Adrenal gland (tissue), 12 donors: ENCODE results near the gene IGF2R. TPM values are rescaled to one million over a fixed set of nuclear protein-coding genes. Genes with fewer than 3 reads are reported as not detected.

Source experiments
- DNase-seq, 7 donors: peaks; one replicate each; pipeline ENCODE4 v3.0.0-alpha.2; 2019 to 2020
- H3K27ac ChIP-seq, 5 donors: fragments of 200-600 bp; sonication (generic) in 4 of 5; 1 replicate in 3 of 5; 2 replicates in 2 of 5; pipeline versions ENCODE4 v1.5.1 to v1.8.0; 2016 to 2020; ENCODE audit warnings: mild to moderate bottlenecking in 1 of 5
- H3K27me3 ChIP-seq: fragments of 200-600 bp; 2 replicates; pipeline ENCODE4 v1.8.0; 2021
- H3K36me3 ChIP-seq, 2 donors: fragments of 200-600 bp; replicated peaks in 1 of 2; 1 replicate in 1 of 2; 2 replicates in 1 of 2; pipeline versions ENCODE4 v1.5.1 to v1.8.0; 2018 to 2022
- H3K4me1 ChIP-seq, 2 donors: fragments of 200-600 bp; replicated peaks in 1 of 2; 1 replicate in 1 of 2; 2 replicates in 1 of 2; pipeline versions ENCODE4 v1.5.1 to v1.8.0; 2018 to 2021
- H3K4me3 ChIP-seq, 4 donors: fragments of 200-600 bp; sonication (generic) in 3 of 4; one replicate each; pipeline ENCODE4 v1.5.1; 2016 to 2018
- H3K9me3 ChIP-seq, 3 donors: fragments of 200-600 bp; sonication (generic) in 1 of 3; replicated peaks in 1 of 3; 1 replicate in 2 of 3; 2 replicates in 1 of 3; pipeline versions ENCODE4 v1.5.1 to v1.8.0; 2016 to 2021
- CTCF ChIP-seq, 6 experiments: fragments of 450-650 bp in 4 of 6; fragments of 200-600 bp in 2 of 6; sonication (generic) in 1 of 6; IDR thresholded peaks; 1 replicate in 5 of 6; 2 replicates in 1 of 6; pipeline versions ENCODE4 v1.5.1 to v1.8.0; 2016 to 2021; ENCODE audit warnings: antibody characterized with exemption in 6 of 6, mild to moderate bottlenecking in 2 of 6, moderate library complexity in 1 of 6
- POLR2A ChIP-seq, 2 donors: fragments of 450-650 bp; IDR thresholded peaks; one replicate each; pipeline ENCODE4 v1.6.1; 2017; ENCODE audit warnings: antibody characterized with exemption in 2 of 2, mild to moderate bottlenecking in 2 of 2, moderate library complexity in 1 of 2
- WGBS, 4 donors: extraction: QIAGEN DNeasy Blood & Tissue Kit in 2 of 4; methylation state at CpG; one replicate each; pipeline versions ENCODE4 v1.1.5 to v1.1.7; 2013 to 2017; 5-methylcytosine and 5-hydroxymethylcytosine counted together
- intact Hi-C, 2 donors: fragments of 100-400 bp; cut with DNase I; formaldehyde crosslinking; loops; one replicate each; pipeline versions ENCODE4 v1.14.1 to v1.15.0; 2022 to 2023
- polyA plus RNA-seq, 3 donors: library from polyadenylated mRNA; stranded (reverse); fragments of 200-250 nt in 2 of 3; fragments of 350-450 nt in 1 of 3; fragmentation: Illumina TruSeq in 1 of 3; extraction: RNeasy Lipid Tissue Mini Kit (QIAGEN cat#74804) in 1 of 3; gene quantifications; one replicate each; pipeline ENCODE4 v1.2.3, GENCODE V29; 2013 to 2014
- total RNA-seq, 9 donors: library from RNA; depleted of rRNA in 4 of 9; stranded (reverse); fragments of >200 nt in 4 of 9; fragments of 120-200 nt in 1 of 9; fragmentation: NEBNext Ultra II Directional in 1 of 9; extraction: Animal tissue kit (Norgen Biotek cat#: 25700) in 1 of 9; gene quantifications; one replicate each; pipeline versions ENCODE4 v1.1.0 to v1.2.4, GENCODE V29; 2013 to 2023
- donor health status: healthy with polysubstance abuse.
- donor health status: Bipolar disorder and iron deficiency.
- donor health status: DM: yes; HTN: yes; CAD: no.
- donor health status: DM: no; HTN: no; CAD: no.
- donor health status: DM: no; HTN: no; CAD: no.
- donor health status: DM: yes; HTN: yes; CAD: no.

Gene IGF2R
- total and polyA plus RNA-seq, 12 donors, result 17.1 to 154 (median 89.8) TPM

GRCh38 chr6:160007145-160007544, 38.3 kb downstream of the IGF2R start:
- intact Hi-C loops, result no loop called here
- Histone ChIP-seq H3K4me3 (no peak overlapping the region), H3K27me3 (no peaks in the 10 kb centered on the region), H3K36me3 (peaks cover 0 to 17% of the 10 kb centered on the region in 2 donors), H3K27ac (no peak overlapping the region), H3K9me3 (no peaks in the 10 kb centered on the region), H3K4me1 (peaks cover 0 to 24% of the 10 kb centered on the region in 2 donors)
- DNase-seq, result no peak
- no peak for TF ChIP-seq CTCF (IDR thresholded peaks at IDR 0.05)
- no peak for TF ChIP-seq POLR2A (IDR thresholded peaks at IDR 0.05)
- WGBS, 4 donors, result 89 to 94% (median 91%) methylated on average over 1 of the region's 1 CpG

GRCh38 chr6:160007611-160008010, 38.7 kb downstream of the IGF2R start:
- no peak for TF ChIP-seq POLR2A (IDR thresholded peaks at IDR 0.05)
- TF ChIP-seq CTCF (IDR thresholded peaks at IDR 0.05), result no peak
- H3K9me3 ChIP-seq, result no peaks in the 10 kb centered on the region
- H3K27ac ChIP-seq, result no peak overlapping the region
- 36 to 61% (median 49%) methylated on average over 2 of the region's 2 CpGs for WGBS, 4 donors
- H3K4me1 ChIP-seq, result peaks cover 0 to 24% of the 10 kb centered on the region in 2 donors
- peaks cover 0 to 17% of the 10 kb centered on the region in 2 donors for H3K36me3 ChIP-seq
- no peak for DNase-seq
- no peak overlapping the region for H3K4me3 ChIP-seq
- no peaks in the 10 kb centered on the region for H3K27me3 ChIP-seq
- intact Hi-C loops, result no loop called here

GRCh38 chr6:160010067-160010466, 41.2 kb downstream of the IGF2R start:
- TF ChIP-seq POLR2A (IDR thresholded peaks at IDR 0.05) (no peak), CTCF (IDR thresholded peaks at IDR 0.05) (no peak)
- Histone ChIP-seq H3K4me1 (peaks cover 0 to 25% of the 10 kb centered on the region in 2 donors), H3K4me3 (no peak overlapping the region), H3K27ac (no peak overlapping the region), H3K9me3 (no peaks in the 10 kb centered on the region), H3K27me3 (no peaks in the 10 kb centered on the region), H3K36me3 (peaks cover 0 to 17% of the 10 kb centered on the region in 2 donors)
- no peak for DNase-seq
- intact Hi-C loops, result no loop called here
- WGBS, 4 donors, result 74 to 91% (median 87%) methylated on average over 8 of the region's 8 CpGs

GRCh38 chr6:160013987-160014868, 45.3 kb downstream of the IGF2R start:
- no peak overlapping the region for H3K27ac ChIP-seq
- H3K36me3 ChIP-seq, result peaks cover 0 to 17% of the 10 kb centered on the region in 2 donors
- H3K4me1 ChIP-seq, result peaks cover 0 to 8% of the 10 kb centered on the region in 2 donors
- intact Hi-C loops, result no loop called here
- TF ChIP-seq POLR2A (IDR thresholded peaks at IDR 0.05), result no peak
- TF ChIP-seq CTCF (IDR thresholded peaks at IDR 0.05), result no peak
- 70 to 77% (median 73%) methylated on average over 3 to 4 of the region's 4 CpGs for WGBS, 4 donors
- no peak overlapping the region for H3K4me3 ChIP-seq
- H3K9me3 ChIP-seq, result no peaks in the 10 kb centered on the region
- no peaks in the 10 kb centered on the region for H3K27me3 ChIP-seq
- no peak for DNase-seq
